Measurements from ENCODE around the gene PLA2G4E. TPM values are rescaled to one million over a fixed set of nuclear protein-coding genes. Genes with fewer than 3 reads are reported as not detected.

PLA2G4E gene
- total RNA-seq, 2 donors from 2014 or later = not detected

- H3K9me3 Mint-ChIP-seq = no peaks in the 10 kb centered on the region
- H3K27me3 Mint-ChIP-seq (ENCODE audit: insufficient read depth) = peaks cover 2% of the 10 kb centered on the region
- peaks cover 6% of the 10 kb centered on the region for H3K4me1 Mint-ChIP-seq
- WGBS, 2 experiments (ENCODE audit: insufficient coverage in 1 of 2, insufficient read length in 1 of 2) = 98 to 100% methylated on average over 3 to 4 of the region's 4 CpGs
- H3K27ac ChIP-seq (ENCODE audit: low read depth, low read length) = no peak overlapping the region
- H3K27me3 ChIP-seq (ENCODE audit: control insufficient read depth, insufficient read depth, low read length, poor library complexity, severe bottlenecking) = no peaks in the 10 kb centered on the region
- H3K4me3 ChIP-seq (ENCODE audit: low read length) = no peak overlapping the region
- H3K9ac ChIP-seq (ENCODE audit: extremely low read depth, low read length, poor library complexity, severe bottlenecking) = no peak overlapping the region
- H3K4me3 Mint-ChIP-seq = no peak overlapping the region
- H3K36me3 Mint-ChIP-seq (ENCODE audit: low read depth) = no peaks in the 10 kb centered on the region
- no peak overlapping the region for H3K27ac Mint-ChIP-seq
- H3K9me3 ChIP-seq (ENCODE audit: control insufficient read depth, low read length) = no peaks in the 10 kb centered on the region
- no peak for DNase-seq
- TF ChIP-seq CTCF (conservative IDR thresholded peaks at IDR 0.05) = no peak
- no peaks in the 10 kb centered on the region for H3K4me1 ChIP-seq (ENCODE audit: control insufficient read depth, insufficient read depth, low read length)
- H3K36me3 ChIP-seq (ENCODE audit: control insufficient read depth, insufficient read depth, low read length) = no peaks in the 10 kb centered on the region
Observed at GRCh38 chr15:42014406-42014805, 6.4 kb downstream of the PLA2G4E start.

- Histone ChIP-seq H3K4me1 (ENCODE audit: control insufficient read depth, insufficient read depth, low read length) (no peaks in the 10 kb centered on the region), H3K27ac (ENCODE audit: low read depth, low read length) (no peak overlapping the region), H3K9me3 (ENCODE audit: control insufficient read depth, low read length) (no peaks in the 10 kb centered on the region), H3K9ac (ENCODE audit: extremely low read depth, low read length, poor library complexity, severe bottlenecking) (no peak overlapping the region), H3K4me3 (ENCODE audit: low read length) (no peak overlapping the region), H3K27me3 (ENCODE audit: control insufficient read depth, insufficient read depth, low read length, poor library complexity, severe bottlenecking) (no peaks in the 10 kb centered on the region), H3K36me3 (ENCODE audit: control insufficient read depth, insufficient read depth, low read length) (no peaks in the 10 kb centered on the region)
- Mint-ChIP-seq H3K27me3 (ENCODE audit: insufficient read depth) (peaks cover 2% of the 10 kb centered on the region), H3K4me3 (no peak overlapping the region), H3K27ac (no peak overlapping the region), H3K4me1 (peaks cover 6% of the 10 kb centered on the region), H3K9me3 (no peaks in the 10 kb centered on the region), H3K36me3 (ENCODE audit: low read depth) (no peaks in the 10 kb centered on the region)
- DNase-seq = no peak
- no peak for TF ChIP-seq CTCF (conservative IDR thresholded peaks at IDR 0.05)
- WGBS, 2 experiments (ENCODE audit: insufficient coverage in 1 of 2, insufficient read length in 1 of 2) = 89 to 95% methylated on average over 3 to 10 of the region's 10 CpGs
Observed at GRCh38 chr15:42012928-42013482, 7.8 kb downstream of the PLA2G4E start.

GRCh38 chr15:42012241-42012640 is 8.6 kb downstream of the PLA2G4E start:
- Histone ChIP-seq H3K27me3 (ENCODE audit: control insufficient read depth, insufficient read depth, low read length, poor library complexity, severe bottlenecking) (no peaks in the 10 kb centered on the region), H3K4me1 (ENCODE audit: control insufficient read depth, insufficient read depth, low read length) (no peaks in the 10 kb centered on the region), H3K27ac (ENCODE audit: low read depth, low read length) (no peak overlapping the region), H3K36me3 (ENCODE audit: control insufficient read depth, insufficient read depth, low read length) (no peaks in the 10 kb centered on the region), H3K9ac (ENCODE audit: extremely low read depth, low read length, poor library complexity, severe bottlenecking) (no peak overlapping the region), H3K4me3 (ENCODE audit: low read length) (no peak overlapping the region), H3K9me3 (ENCODE audit: control insufficient read depth, low read length) (no peaks in the 10 kb centered on the region)
- H3K9me3 Mint-ChIP-seq = no peaks in the 10 kb centered on the region
- peaks cover 6% of the 10 kb centered on the region for H3K4me1 Mint-ChIP-seq
- no peak for DNase-seq
- TF ChIP-seq CTCF (conservative IDR thresholded peaks at IDR 0.05) = no peak
- H3K4me3 Mint-ChIP-seq = no peak overlapping the region
- 87 to 100% methylated on average over 1 to 2 of the region's 2 CpGs for WGBS, 2 experiments (ENCODE audit: insufficient coverage in 1 of 2, insufficient read length in 1 of 2)
- no peak overlapping the region for H3K27ac Mint-ChIP-seq
- peaks cover 6% of the 10 kb centered on the region for H3K27me3 Mint-ChIP-seq (ENCODE audit: insufficient read depth)
- H3K36me3 Mint-ChIP-seq (ENCODE audit: low read depth) = no peaks in the 10 kb centered on the region
